ENCODE data around the gene B3GNT3.

Gene B3GNT3

GRCh38 chr19:17840019-17840418 is 45.1 kb downstream of the B3GNT3 start:
- H3K27ac ChIP-seq: no peak overlapping the region
- H3K4me3 ChIP-seq: no peak overlapping the region
- H3K4me2 ChIP-seq: no peak overlapping the region
- peaks cover 0 to 5% (median 0%) of the 10 kb centered on the region in 11 experiments; a peak in 1 of 22 replicates for H3K9me3 ChIP-seq (replicated peaks in 1 of 11)
- peaks cover 10 to 28% (median 17%) of the 10 kb centered on the region in 10 experiments for H3K4me1 ChIP-seq
- H3K27me3 ChIP-seq: no peaks in the 10 kb centered on the region
- no peak overlapping the region for H3K9ac ChIP-seq
- H3K36me3 ChIP-seq: peaks cover 72 to 96% (median 86%) of the 10 kb centered on the region in 11 experiments
- peaks cover 0 to 91% (median 16%) of the 10 kb centered on the region in 11 experiments; a peak in 11 of 22 replicates for H4K20me1 ChIP-seq
- no peak for TF ChIP-seq Cebpa-rat (IDR thresholded peaks at IDR 0.05)

GRCh38 chr19:17841371-17841809 is 46.5 kb downstream of the B3GNT3 start:
- H3K27ac ChIP-seq: no peak overlapping the region
- peaks cover 61 to 89% (median 72%) of the 10 kb centered on the region in 11 experiments for H3K36me3 ChIP-seq
- H4K20me1 ChIP-seq: peaks cover 0 to 88% (median 16%) of the 10 kb centered on the region in 11 experiments; a peak in 11 of 22 replicates
- H3K27me3 ChIP-seq: no peaks in the 10 kb centered on the region
- no peak overlapping the region for H3K4me2 ChIP-seq
- H3K4me3 ChIP-seq: no peak overlapping the region
- no peak overlapping the region for H3K9ac ChIP-seq
- no peak for TF ChIP-seq Cebpa-rat (IDR thresholded peaks at IDR 0.05)
- H3K4me1 ChIP-seq: peaks cover 24 to 42% (median 31%) of the 10 kb centered on the region in 10 experiments
- H3K9me3 ChIP-seq (replicated peaks in 1 of 11): peaks cover 0 to 5% (median 0%) of the 10 kb centered on the region in 11 experiments; a peak in 1 of 22 replicates

GRCh38 chr19:17841810-17842662 is 47.1 kb downstream of the B3GNT3 start:
- Histone ChIP-seq H3K4me1 (peaks cover 31 to 48% (median 37%) of the 10 kb centered on the region in 10 experiments), H3K4me2 (no peak overlapping the region), H3K36me3 (peaks cover 57 to 84% (median 69%) of the 10 kb centered on the region in 11 experiments), H3K27me3 (no peaks in the 10 kb centered on the region), H3K9ac (no peak overlapping the region), H3K4me3 (no peak overlapping the region), H4K20me1 (peaks cover 0 to 84% (median 16%) of the 10 kb centered on the region in 11 experiments; a peak in 11 of 22 replicates), H3K27ac (no peak overlapping the region), H3K9me3 (replicated peaks in 1 of 11) (peaks cover 0 to 5% (median 0%) of the 10 kb centered on the region in 11 experiments; a peak in 1 of 22 replicates)
- TF ChIP-seq Cebpa-rat (IDR thresholded peaks at IDR 0.05): no peak

- Histone ChIP-seq H3K4me1 (peaks cover 34 to 51% (median 41%) of the 10 kb centered on the region in 10 experiments), H4K20me1 (peaks cover 0 to 81% (median 16%) of the 10 kb centered on the region in 11 experiments; a peak in 11 of 22 replicates), H3K27me3 (no peaks in the 10 kb centered on the region), H3K36me3 (peaks cover 55 to 76% (median 62%) of the 10 kb centered on the region in 11 experiments), H3K4me3 (no peak overlapping the region), H3K9ac (no peak overlapping the region), H3K4me2 (peak overlapping the region in 2 of 11 experiments; percentile 93 to 100; a peak in 3 of 22 replicates), H3K27ac (no peak overlapping the region; a peak in 1 of 22 replicates), H3K9me3 (replicated peaks in 1 of 11) (peaks cover 0 to 5% (median 0%) of the 10 kb centered on the region in 11 experiments; a peak in 1 of 22 replicates)
- TF ChIP-seq Cebpa-rat (IDR thresholded peaks at IDR 0.05): no peak
These were observed 47.8 kb downstream of the B3GNT3 start for GRCh38 chr19:17842663-17843291.

GRCh38 chr19:17843292-17843827 is 48.4 kb downstream of the B3GNT3 start:
- Histone ChIP-seq H3K4me1 (peaks cover 38 to 56% (median 46%) of the 10 kb centered on the region in 10 experiments), H3K36me3 (peaks cover 50 to 70% (median 57%) of the 10 kb centered on the region in 11 experiments), H4K20me1 (peaks cover 0 to 75% (median 16%) of the 10 kb centered on the region in 11 experiments; a peak in 11 of 22 replicates), H3K27ac (no peak overlapping the region; a peak in 1 of 22 replicates), H3K4me3 (no peak overlapping the region), H3K9me3 (replicated peaks in 1 of 11) (peaks cover 0 to 5% (median 0%) of the 10 kb centered on the region in 11 experiments; a peak in 1 of 22 replicates), H3K9ac (no peak overlapping the region; a peak in 1 of 22 replicates), H3K4me2 (peak overlapping the region in 6 of 11 experiments; percentile 88 to 100 (median 95); a peak in 8 of 22 replicates), H3K27me3 (no peaks in the 10 kb centered on the region)
- no peak for TF ChIP-seq Cebpa-rat (IDR thresholded peaks at IDR 0.05)

GRCh38 chr19:17843908-17844490 is 49.1 kb downstream of the B3GNT3 start:
- H3K4me3 ChIP-seq: no peak overlapping the region
- no peak for TF ChIP-seq Cebpa-rat (IDR thresholded peaks at IDR 0.05)

GRCh38 chr19:17846146-17846545 is 51.2 kb downstream of the B3GNT3 start:
- Histone ChIP-seq H3K4me2 (peak overlapping the region; percentile 82 to 100 (median 93)), H4K20me1 (peaks cover 0 to 49% (median 16%) of the 10 kb centered on the region in 11 experiments; a peak in 11 of 22 replicates), H3K4me1 (peaks cover 66 to 83% (median 74%) of the 10 kb centered on the region in 10 experiments), H3K27ac (peak overlapping the region; percentile 85 to 98 (median 91); a peak in 20 of 22 replicates), H3K4me3 (peak overlapping the region in 9 of 10 experiments; percentile 26 to 73 (median 59); a peak in 11 of 20 replicates), H3K27me3 (no peaks in the 10 kb centered on the region), H3K9me3 (replicated peaks in 1 of 11) (peaks cover 0 to 5% (median 0%) of the 10 kb centered on the region in 11 experiments; a peak in 1 of 22 replicates), H3K9ac (peak overlapping the region; percentile 82 to 92 (median 88); a peak in 20 of 22 replicates), H3K36me3 (peaks cover 22 to 42% (median 29%) of the 10 kb centered on the region in 11 experiments; a peak in 21 of 22 replicates)
- TF ChIP-seq Cebpa-rat (IDR thresholded peaks at IDR 0.05): no peak

More at GRCh38 chr19:17843908-17844490, 49.1 kb downstream of the B3GNT3 start:
- H3K9me3 ChIP-seq (replicated peaks in 1 of 11): peaks cover 0 to 5% (median 0%) of the 10 kb centered on the region in 11 experiments; a peak in 1 of 22 replicates
- peak overlapping the region in 5 of 11 experiments; percentile 6 to 92 (median 30); a peak in 6 of 22 replicates for H3K9ac ChIP-seq
- peak overlapping the region in 9 of 11 experiments; percentile 5 to 100 (median 93); a peak in 13 of 22 replicates for H3K4me2 ChIP-seq
- H3K4me1 ChIP-seq: peaks cover 45 to 62% (median 52%) of the 10 kb centered on the region in 10 experiments
- H4K20me1 ChIP-seq: peaks cover 0 to 70% (median 16%) of the 10 kb centered on the region in 11 experiments; a peak in 11 of 22 replicates
- H3K27me3 ChIP-seq: no peaks in the 10 kb centered on the region
- peaks cover 43 to 64% (median 50%) of the 10 kb centered on the region in 11 experiments for H3K36me3 ChIP-seq
- H3K27ac ChIP-seq: peak overlapping the region in 2 of 11 experiments; percentile 9 to 20; a peak in 3 of 22 replicates
